H1 (cell line): Measurements from ENCODE around the gene RBM8A. TPM values are rescaled to one million over a fixed set of nuclear protein-coding genes. Genes with fewer than 3 reads are reported as not detected.

Experiments used
- ATF2 ChIP-seq: IDR thresholded peaks from 2 replicates; pipeline ENCODE4 v1.6.1; 2012; ENCODE audit warnings: low read length, inconsistent platforms
- BACH1 ChIP-seq: IDR thresholded peaks from 2 replicates; pipeline ENCODE4 v1.6.1; 2012; ENCODE audit warnings: low read length, improper control_type of control experiment
- CBX5 ChIP-seq: fragments of 300-800, 300-1000 bp; sonication (generic); IDR thresholded peaks from 2 replicates; pipeline ENCODE4 v1.7.1; 2016; ENCODE audit warnings: antibody characterized with exemption, low read length, low read depth
- CEBPB ChIP-seq: IDR thresholded peaks from 2 replicates; pipeline ENCODE4 v1.6.1; 2012; ENCODE audit warnings: low read depth, low read length
- POLR2AphosphoS5 ChIP-seq: IDR thresholded peaks from 2 replicates; pipeline ENCODE4 v1.6.1; 2011; ENCODE audit warnings: low read depth, low read length
- polyA plus RNA-seq, 7 experiments: library from polyadenylated mRNA; depleted of rRNA in 3 of 7; stranded (reverse) in 5 of 7; unstranded in 2 of 7; fragments of >200 nt in 5 of 7; fragments of 200-250 nt in 2 of 7; gene quantifications; 1 replicate in 5 of 7; 2 replicates in 1 of 7; 4 replicates in 1 of 7; pipeline versions ENCODE4 v1.2.1 to v1.2.3, GENCODE V29; 2011 to 2013; ENCODE audit warnings: missing spikeins in 2 of 7, mixed read lengths in 2 of 7
- total RNA-seq: library from RNA; stranded (reverse); fragmentation: NEBNext Ultra II Directional; extraction: Animal tissue kit (Norgen Biotek cat#: 25700); gene quantifications from 2 replicates; pipeline ENCODE4 v1.2.1, GENCODE V29; 2021

RBM8A gene
- total and polyA plus RNA-seq, 2 of the 8 experiments (the other 6 are each of a cell fraction or from before 2014, with no cell fraction given): 125 to 216 TPM

- TF ChIP-seq CEBPB: no peak
- TF ChIP-seq BACH1: no peak
- no peak for TF ChIP-seq POLR2AphosphoS5
- no peak for TF ChIP-seq CBX5
- no peak for TF ChIP-seq ATF2
- TF ChIP-seq, all 59 proteins: peak for 0
Observed at GRCh38 chr1:145963265-145964019, 36.2 kb upstream of the RBM8A start (continued).
